Measurements from ENCODE around the gene PARP16.

- TF ChIP-seq EP300 (IDR thresholded peaks at IDR 0.05): no peak
- TF ChIP-seq, protein P1, sequence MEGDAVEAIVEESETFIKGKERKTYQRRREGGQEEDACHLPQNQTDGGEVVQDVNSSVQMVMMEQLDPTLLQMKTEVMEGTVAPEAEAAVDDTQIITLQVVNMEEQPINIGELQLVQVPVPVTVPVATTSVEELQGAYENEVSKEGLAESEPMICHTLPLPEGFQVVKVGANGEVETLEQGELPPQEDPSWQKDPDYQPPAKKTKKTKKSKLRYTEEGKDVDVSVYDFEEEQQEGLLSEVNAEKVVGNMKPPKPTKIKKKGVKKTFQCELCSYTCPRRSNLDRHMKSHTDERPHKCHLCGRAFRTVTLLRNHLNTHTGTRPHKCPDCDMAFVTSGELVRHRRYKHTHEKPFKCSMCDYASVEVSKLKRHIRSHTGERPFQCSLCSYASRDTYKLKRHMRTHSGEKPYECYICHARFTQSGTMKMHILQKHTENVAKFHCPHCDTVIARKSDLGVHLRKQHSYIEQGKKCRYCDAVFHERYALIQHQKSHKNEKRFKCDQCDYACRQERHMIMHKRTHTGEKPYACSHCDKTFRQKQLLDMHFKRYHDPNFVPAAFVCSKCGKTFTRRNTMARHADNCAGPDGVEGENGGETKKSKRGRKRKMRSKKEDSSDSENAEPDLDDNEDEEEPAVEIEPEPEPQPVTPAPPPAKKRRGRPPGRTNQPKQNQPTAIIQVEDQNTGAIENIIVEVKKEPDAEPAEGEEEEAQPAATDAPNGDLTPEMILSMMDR (IDR thresholded peaks at IDR 0.05): no peak
These were observed 19.9 kb upstream of the PARP16 start for GRCh38 chr15:65306551-65306950.
